WTC11 (cell line): Measurements from ENCODE around the gene UNCX. TPM values are rescaled to one million over a fixed set of nuclear protein-coding genes. Genes with fewer than 3 reads are reported as not detected.

Source experiments
- ATAC-seq: fragments of 200-7000 bp; cut with Tn5 transposase; 2 replicates; pipeline ENCODE4 v1.10.0; 2021; ENCODE audit warnings: mild to moderate bottlenecking, moderate library complexity
- CTCF ChIA-PET: fragments of 300-600 bp; sonication (Branson Sonifier 250); formaldehyde crosslinking; loops from one replicate; lab custom pipeline; 2021; ENCODE audit warnings: antibody characterized with exemption; lab: Charles Lee
- POLR2A ChIA-PET: fragments of 350-600 bp; sonication (Branson Sonifier 250); formaldehyde crosslinking; loops from one replicate; lab custom pipeline; 2021; ENCODE audit warnings: antibody characterized with exemption; lab: Charles Lee
- DNase-seq: peaks from one replicate; pipeline ENCODE4 v3.0.0; 2021; ENCODE audit warnings: low spot score
- H3K27ac Mint-ChIP-seq: 2 replicates; pipeline ENCODE4 v1.8.0; 2021; ENCODE audit warnings: mixed read lengths
- H3K27me3 Mint-ChIP-seq: 2 replicates; pipeline ENCODE4 v1.8.0; 2021; ENCODE audit warnings: low read depth, mild to moderate bottlenecking, moderate library complexity, mixed read lengths
- H3K36me3 Mint-ChIP-seq: 2 replicates; pipeline ENCODE4 v1.8.0; 2021; ENCODE audit warnings: mixed read lengths
- H3K4me1 Mint-ChIP-seq: 2 replicates; pipeline ENCODE4 v1.8.0; 2022; ENCODE audit warnings: mixed read lengths
- H3K4me3 Mint-ChIP-seq: 2 replicates; pipeline ENCODE4 v1.8.0; 2021; ENCODE audit warnings: mild to moderate bottlenecking, moderate library complexity, mixed read lengths
- H3K9me3 Mint-ChIP-seq: 2 replicates; pipeline ENCODE4 v1.8.0; 2021; ENCODE audit warnings: mixed read lengths
- CBFB ChIP-seq: sonication (generic); formaldehyde crosslinking; IDR thresholded peaks from 2 replicates; pipeline ENCODE4 v1.8.1; 2022; ENCODE audit warnings: mild to moderate bottlenecking, low read depth, missing genetic modification reagents
- CDX4 ChIP-seq: fragments of 250-450 bp; sonication (Bioruptor Pico); IDR thresholded peaks from 2 replicates; pipeline ENCODE4 v1.9.0; 2021; ENCODE audit warnings: moderate library complexity, mild to moderate bottlenecking, inconsistent platforms, borderline replicate concordance
- E2F5 ChIP-seq: sonication (generic); formaldehyde crosslinking; IDR thresholded peaks from 2 replicates; pipeline ENCODE4 v1.8.1; 2022; ENCODE audit warnings: mild to moderate bottlenecking, moderate library complexity, missing genetic modification reagents
- ESRRA ChIP-seq: sonication (generic); formaldehyde crosslinking; IDR thresholded peaks from 2 replicates; pipeline ENCODE4 v1.8.1; 2022; ENCODE audit warnings: mild to moderate bottlenecking, missing genetic modification reagents, borderline replicate concordance
- ETV6 ChIP-seq: sonication (generic); formaldehyde crosslinking; IDR thresholded peaks from 2 replicates; pipeline ENCODE4 v1.8.1; 2022; ENCODE audit warnings: mild to moderate bottlenecking, missing genetic modification reagents
- GTF2I ChIP-seq: fragments of 250-450 bp; sonication (Bioruptor Pico); conservative IDR thresholded peaks from 2 replicates; pipeline ENCODE4 v1.4.0; 2021; ENCODE audit warnings: mild to moderate bottlenecking
- MYBL2 ChIP-seq: sonication (generic); formaldehyde crosslinking; IDR thresholded peaks from 2 replicates; pipeline ENCODE4 v1.8.1; 2023; ENCODE audit warnings: mild to moderate bottlenecking, moderate library complexity, missing genetic modification reagents
- NFATC4 ChIP-seq: fragments of 250-450 bp; sonication (Bioruptor Pico); IDR thresholded peaks from 2 replicates; pipeline ENCODE4 v1.9.0; 2021; ENCODE audit warnings: mild to moderate bottlenecking
- NFE2L1 ChIP-seq: sonication (generic); formaldehyde crosslinking; IDR thresholded peaks from 2 replicates; pipeline ENCODE4 v1.8.1; 2023; ENCODE audit warnings: missing genetic modification reagents
- NR3C1 ChIP-seq: sonication (generic); formaldehyde crosslinking; conservative IDR thresholded peaks from 2 replicates; pipeline ENCODE4 v1.8.1; 2023; ENCODE audit warnings: low read depth, mild to moderate bottlenecking, missing genetic modification reagents
- PRRX2 ChIP-seq: fragments of 250-450 bp; sonication (Bioruptor Pico); IDR thresholded peaks from 2 replicates; pipeline ENCODE4 v1.8.0; 2021; ENCODE audit warnings: mild to moderate bottlenecking
- SMAD4 ChIP-seq: sonication (generic); formaldehyde crosslinking; IDR thresholded peaks from 2 replicates; pipeline ENCODE4 v1.8.0; 2022; ENCODE audit warnings: mild to moderate bottlenecking, missing genetic modification reagents
- SOX15 ChIP-seq: fragments of 250-450 bp; sonication (Bioruptor Pico); IDR thresholded peaks from 2 replicates; pipeline ENCODE4 v1.9.0; 2021; ENCODE audit warnings: mild to moderate bottlenecking
- ZNF121 ChIP-seq: sonication (generic); formaldehyde crosslinking; IDR thresholded peaks from 2 replicates; pipeline ENCODE4 v1.8.0; 2023; ENCODE audit warnings: missing genetic modification reagents
- ZNF219 ChIP-seq: sonication (generic); formaldehyde crosslinking; IDR thresholded peaks from 2 replicates; pipeline ENCODE4 v1.8.0; 2023; ENCODE audit warnings: missing genetic modification reagents, mild to moderate bottlenecking, borderline replicate concordance
- ZNF281 ChIP-seq: sonication (generic); formaldehyde crosslinking; IDR thresholded peaks from 2 replicates; pipeline ENCODE4 v1.8.0; 2023; ENCODE audit warnings: mild to moderate bottlenecking, missing genetic modification reagents
- total RNA-seq: library from RNA; stranded (reverse); gene quantifications from 3 replicates; pipeline ENCODE4 v1.2.3, GENCODE V29; 2021
- TF ChIP-seq, protein P1 (sequence below): fragments of 250-450 bp; sonication (Bioruptor Pico); IDR thresholded peaks from 2 replicates; pipeline ENCODE4 v1.8.0; 2021; ENCODE audit warnings: mild to moderate bottlenecking
- TF ChIP-seq, protein P2 (sequence below): sonication (generic); formaldehyde crosslinking; IDR thresholded peaks from 2 replicates; pipeline ENCODE4 v1.8.1; 2023; ENCODE audit warnings: mild to moderate bottlenecking, missing genetic modification reagents
- TF ChIP-seq, protein P3 (sequence below): fragments of 250-450 bp; sonication (Bioruptor Pico); IDR thresholded peaks from 2 replicates; pipeline ENCODE4 v2.1.2; 2022; ENCODE audit warnings: mild to moderate bottlenecking, moderate library complexity
- TF ChIP-seq, protein P4 (sequence below): sonication (generic); formaldehyde crosslinking; IDR thresholded peaks from 2 replicates; pipeline ENCODE4 v1.8.1; 2023; ENCODE audit warnings: mild to moderate bottlenecking, missing genetic modification reagents, borderline replicate concordance

UNCX gene
- total RNA-seq, 1 experiment from 2014 or later = not detected

- TF ChIP-seq ZNF281 (CRISPR knock-in tag) (no peak), PRRX2 (no peak), ZNF219 (CRISPR knock-in tag) (no peak), GTF2I (CRISPR knock-in tag) (no peak), SMAD4 (CRISPR knock-in tag) (no peak), ZNF121 (no peak), MYBL2 (CRISPR knock-in tag) (no peak), SOX15 (CRISPR knock-in tag) (no peak)
- TF ChIP-seq, protein P1, sequence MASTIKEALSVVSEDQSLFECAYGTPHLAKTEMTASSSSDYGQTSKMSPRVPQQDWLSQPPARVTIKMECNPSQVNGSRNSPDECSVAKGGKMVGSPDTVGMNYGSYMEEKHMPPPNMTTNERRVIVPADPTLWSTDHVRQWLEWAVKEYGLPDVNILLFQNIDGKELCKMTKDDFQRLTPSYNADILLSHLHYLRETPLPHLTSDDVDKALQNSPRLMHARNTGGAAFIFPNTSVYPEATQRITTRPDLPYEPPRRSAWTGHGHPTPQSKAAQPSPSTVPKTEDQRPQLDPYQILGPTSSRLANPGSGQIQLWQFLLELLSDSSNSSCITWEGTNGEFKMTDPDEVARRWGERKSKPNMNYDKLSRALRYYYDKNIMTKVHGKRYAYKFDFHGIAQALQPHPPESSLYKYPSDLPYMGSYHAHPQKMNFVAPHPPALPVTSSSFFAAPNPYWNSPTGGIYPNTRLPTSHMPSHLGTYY (CRISPR knock-in tag) = no peak
- TF ChIP-seq, all 79 proteins: peak for 0
Observed at GRCh38 chr7:1249731-1250130, 17.1 kb downstream of the UNCX start (continued).

- DNase-seq = no peak
- TF ChIP-seq NFATC4 (CRISPR knock-in tag) (no peak), CDX4 (no peak)
- TF ChIP-seq, protein P2, sequence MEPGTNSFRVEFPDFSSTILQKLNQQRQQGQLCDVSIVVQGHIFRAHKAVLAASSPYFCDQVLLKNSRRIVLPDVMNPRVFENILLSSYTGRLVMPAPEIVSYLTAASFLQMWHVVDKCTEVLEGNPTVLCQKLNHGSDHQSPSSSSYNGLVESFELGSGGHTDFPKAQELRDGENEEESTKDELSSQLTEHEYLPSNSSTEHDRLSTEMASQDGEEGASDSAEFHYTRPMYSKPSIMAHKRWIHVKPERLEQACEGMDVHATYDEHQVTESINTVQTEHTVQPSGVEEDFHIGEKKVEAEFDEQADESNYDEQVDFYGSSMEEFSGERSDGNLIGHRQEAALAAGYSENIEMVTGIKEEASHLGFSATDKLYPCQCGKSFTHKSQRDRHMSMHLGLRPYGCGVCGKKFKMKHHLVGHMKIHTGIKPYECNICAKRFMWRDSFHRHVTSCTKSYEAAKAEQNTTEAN (CRISPR knock-in tag) = no peak
- TF ChIP-seq, all 79 proteins: peak for 0
- ChIA-PET CTCF (no interaction called here), POLR2A (no interaction called here)
- Mint-ChIP-seq H3K27me3 (peaks cover 52% of the 10 kb centered on the region), H3K4me1 (peaks cover 9% of the 10 kb centered on the region), H3K36me3 (0 out of 2 replicates have a peak, but pooled peaks cover under 1% of the 10 kb centered on the region), H3K9me3 (no peaks in the 10 kb centered on the region), H3K4me3 (no peak overlapping the region), H3K27ac (no peak overlapping the region)
- ATAC-seq = no peak
Observed at GRCh38 chr7:1250901-1251300, 18.2 kb downstream of the UNCX start.

DNA sequence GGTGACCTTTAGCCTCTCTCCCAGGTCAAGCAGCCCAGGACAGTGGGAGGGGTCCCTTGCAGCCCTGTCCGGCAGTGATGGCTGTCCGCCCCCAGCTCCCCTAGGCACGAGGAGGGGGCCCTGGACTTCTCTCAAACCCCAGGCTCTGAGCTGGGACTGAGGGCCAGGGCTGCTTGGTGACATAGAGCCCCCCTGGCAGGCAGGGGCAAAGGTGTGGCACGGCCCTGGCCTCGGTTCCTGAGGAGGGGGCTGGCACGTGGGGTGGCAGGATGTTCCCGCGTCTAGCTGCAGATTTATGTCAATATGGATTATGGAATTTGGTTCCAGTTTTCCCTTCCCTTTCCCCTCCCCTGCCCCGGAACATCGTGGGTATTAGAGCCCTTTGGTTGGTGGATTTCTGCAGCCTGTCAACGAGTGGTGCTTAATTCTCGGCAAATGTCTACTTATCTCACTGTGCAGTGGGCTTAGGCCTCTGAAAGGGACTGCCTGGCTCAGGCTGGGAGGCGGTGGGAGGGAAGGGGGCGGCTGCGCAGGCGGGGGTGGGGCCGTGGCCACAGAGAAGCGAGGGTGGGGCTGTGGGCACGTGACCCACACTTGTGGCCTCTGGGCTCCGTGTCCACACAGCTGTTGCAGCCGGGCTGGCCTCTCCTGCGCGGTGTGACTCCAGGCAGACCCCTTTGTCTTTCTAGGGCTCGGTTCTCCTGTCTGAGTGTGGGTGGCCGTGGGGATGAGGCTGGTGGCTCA is 19.3 kb downstream of the UNCX start:
- Mint-ChIP-seq H3K4me3 (no peak overlapping the region), H3K27ac (no peak overlapping the region), H3K36me3 (no peaks in the 10 kb centered on the region), H3K9me3 (no peaks in the 10 kb centered on the region), H3K27me3 (peaks cover 41% of the 10 kb centered on the region), H3K4me1 (peaks cover 5% of the 10 kb centered on the region)
- POLR2A ChIA-PET = no interaction called here
- no peak for DNase-seq
- CTCF ChIA-PET = interaction anchor here (1.1 to 1.5 kb wide), 2 partner anchors 11 to 117 kb away, joined by 3 read pairs; no protein-coding TSS in a partner anchor
- no peak for ATAC-seq
- TF ChIP-seq NFE2L1 (CRISPR knock-in tag) = no peak
- TF ChIP-seq NR3C1 (CRISPR knock-in tag) = no peak
- TF ChIP-seq, protein P3, sequence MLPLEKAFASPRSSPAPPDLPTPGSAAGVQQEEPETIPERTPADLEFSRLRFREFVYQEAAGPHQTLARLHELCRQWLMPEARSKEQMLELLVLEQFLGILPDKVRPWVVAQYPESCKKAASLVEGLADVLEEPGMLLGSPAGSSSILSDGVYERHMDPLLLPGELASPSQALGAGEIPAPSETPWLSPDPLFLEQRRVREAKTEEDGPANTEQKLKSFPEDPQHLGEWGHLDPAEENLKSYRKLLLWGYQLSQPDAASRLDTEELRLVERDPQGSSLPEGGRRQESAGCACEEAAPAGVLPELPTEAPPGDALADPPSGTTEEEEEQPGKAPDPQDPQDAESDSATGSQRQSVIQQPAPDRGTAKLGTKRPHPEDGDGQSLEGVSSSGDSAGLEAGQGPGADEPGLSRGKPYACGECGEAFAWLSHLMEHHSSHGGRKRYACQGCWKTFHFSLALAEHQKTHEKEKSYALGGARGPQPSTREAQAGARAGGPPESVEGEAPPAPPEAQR (CRISPR knock-in tag) = no peak
- TF ChIP-seq, protein P4, sequence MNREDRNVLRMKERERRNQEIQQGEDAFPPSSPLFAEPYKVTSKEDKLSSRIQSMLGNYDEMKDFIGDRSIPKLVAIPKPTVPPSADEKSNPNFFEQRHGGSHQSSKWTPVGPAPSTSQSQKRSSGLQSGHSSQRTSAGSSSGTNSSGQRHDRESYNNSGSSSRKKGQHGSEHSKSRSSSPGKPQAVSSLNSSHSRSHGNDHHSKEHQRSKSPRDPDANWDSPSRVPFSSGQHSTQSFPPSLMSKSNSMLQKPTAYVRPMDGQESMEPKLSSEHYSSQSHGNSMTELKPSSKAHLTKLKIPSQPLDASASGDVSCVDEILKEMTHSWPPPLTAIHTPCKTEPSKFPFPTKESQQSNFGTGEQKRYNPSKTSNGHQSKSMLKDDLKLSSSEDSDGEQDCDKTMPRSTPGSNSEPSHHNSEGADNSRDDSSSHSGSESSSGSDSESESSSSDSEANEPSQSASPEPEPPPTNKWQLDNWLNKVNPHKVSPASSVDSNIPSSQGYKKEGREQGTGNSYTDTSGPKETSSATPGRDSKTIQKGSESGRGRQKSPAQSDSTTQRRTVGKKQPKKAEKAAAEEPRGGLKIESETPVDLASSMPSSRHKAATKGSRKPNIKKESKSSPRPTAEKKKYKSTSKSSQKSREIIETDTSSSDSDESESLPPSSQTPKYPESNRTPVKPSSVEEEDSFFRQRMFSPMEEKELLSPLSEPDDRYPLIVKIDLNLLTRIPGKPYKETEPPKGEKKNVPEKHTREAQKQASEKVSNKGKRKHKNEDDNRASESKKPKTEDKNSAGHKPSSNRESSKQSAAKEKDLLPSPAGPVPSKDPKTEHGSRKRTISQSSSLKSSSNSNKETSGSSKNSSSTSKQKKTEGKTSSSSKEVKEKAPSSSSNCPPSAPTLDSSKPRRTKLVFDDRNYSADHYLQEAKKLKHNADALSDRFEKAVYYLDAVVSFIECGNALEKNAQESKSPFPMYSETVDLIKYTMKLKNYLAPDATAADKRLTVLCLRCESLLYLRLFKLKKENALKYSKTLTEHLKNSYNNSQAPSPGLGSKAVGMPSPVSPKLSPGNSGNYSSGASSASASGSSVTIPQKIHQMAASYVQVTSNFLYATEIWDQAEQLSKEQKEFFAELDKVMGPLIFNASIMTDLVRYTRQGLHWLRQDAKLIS (CRISPR knock-in tag) = no peak
- no peak for TF ChIP-seq ESRRA (CRISPR knock-in tag)
- no peak for TF ChIP-seq CBFB (CRISPR knock-in tag)
- no peak for TF ChIP-seq ETV6 (CRISPR knock-in tag)
- no peak for TF ChIP-seq E2F5 (CRISPR knock-in tag)
- TF ChIP-seq ZNF219 (CRISPR knock-in tag) = no peak
